Transverse colon (tissue), 4 donors: ENCODE measurements around the gene MAGI1.

Experiments
- CTCF ChIP-seq, 5 experiments: fragments of 200-600 bp in 3 of 5; fragments of 450-650 bp in 2 of 5; sonication (generic) in 3 of 5; IDR thresholded peaks; 1 replicate in 2 of 5; 2 replicates in 3 of 5; pipeline ENCODE4 v1.5.1; 2016 to 2017; ENCODE audit warnings: antibody characterized with exemption in 5 of 5, inconsistent platforms in 3 of 5, mild to moderate bottlenecking in 2 of 5, moderate library complexity in 1 of 5
- EP300 ChIP-seq: sonication (generic); formaldehyde crosslinking; IDR thresholded peaks from one replicate; pipeline ENCODE4 v1.6.1; 2017; ENCODE audit warnings: antibody characterized with exemption, low read depth
- POLR2AphosphoS5 ChIP-seq, 3 donors: sonication (generic); formaldehyde crosslinking; IDR thresholded peaks; one replicate each; pipeline ENCODE4 v1.6.1; 2016; ENCODE audit warnings: antibody characterized with exemption in 3 of 3

DNA sequence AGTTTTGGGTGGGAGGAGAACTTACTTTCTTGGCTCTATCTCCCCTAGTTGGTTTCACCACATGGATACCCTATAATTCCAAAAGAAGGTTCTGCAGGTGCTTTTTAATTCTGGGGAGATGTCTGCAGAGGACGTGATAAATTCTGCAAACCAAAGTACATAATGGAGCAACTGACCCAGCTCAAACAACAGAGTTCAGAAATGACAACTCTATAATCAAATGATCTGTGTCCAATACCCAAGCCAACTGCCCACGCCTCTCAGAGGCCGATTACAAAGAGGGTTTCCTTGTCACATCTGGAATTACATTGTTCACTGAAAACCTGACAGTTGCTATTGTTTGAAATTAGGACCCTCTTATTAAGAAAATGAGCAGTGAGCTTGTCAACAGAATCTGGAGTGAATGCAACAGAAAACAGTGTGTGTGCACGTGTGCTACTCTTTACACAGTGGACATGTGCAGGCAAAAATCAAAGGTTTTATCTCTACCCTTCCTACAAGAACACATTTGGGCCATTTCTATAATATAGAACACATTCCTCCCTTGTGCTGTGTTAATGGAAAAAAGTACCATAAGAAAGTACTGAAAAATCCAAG lies 593.0 kb downstream of the MAGI1 start:
- TF ChIP-seq CTCF (IDR thresholded peaks at IDR 0.05) = no peak
- no peak for TF ChIP-seq POLR2AphosphoS5 (IDR thresholded peaks at IDR 0.05)
- TF ChIP-seq EP300 = no peak
